Frontal cortex (tissue), 4 donors: ENCODE data around the gene GNPTG. TPM values are rescaled to one million over a fixed set of nuclear protein-coding genes. Genes with fewer than 3 reads are reported as not detected.

Experiments used
- DNase-seq, 2 donors: peaks; one replicate each; pipeline ENCODE4 v3.0.0; 2012; ENCODE audit warnings: low spot score in 2 of 2
- FAIRE-seq: peaks from 2 replicates; lab custom pipeline; 2012; peaks lifted over from hg19 to GRCh38; lab: Jason Lieb, UNC
- total RNA-seq: library from RNA; depleted of rRNA; stranded (reverse); fragments of >200 nt; gene quantifications from one replicate; pipeline ENCODE4 v1.2.3, GENCODE V29; 2014
- donor health status: control.
- donor health status: control.
- donor health status: control.

GNPTG gene
- total RNA-seq, 1 donor from 2014 or later = 17.9 TPM

- FAIRE-seq = no peak
- DNase-seq = no peak
Measured at GRCh38 chr16:1343428-1344242, 8.1 kb upstream of the GNPTG start.

GRCh38 chr16:1344499-1344898 is 7.2 kb upstream of the GNPTG start:
- FAIRE-seq = no peak
- DNase-seq = no peak

DNA sequence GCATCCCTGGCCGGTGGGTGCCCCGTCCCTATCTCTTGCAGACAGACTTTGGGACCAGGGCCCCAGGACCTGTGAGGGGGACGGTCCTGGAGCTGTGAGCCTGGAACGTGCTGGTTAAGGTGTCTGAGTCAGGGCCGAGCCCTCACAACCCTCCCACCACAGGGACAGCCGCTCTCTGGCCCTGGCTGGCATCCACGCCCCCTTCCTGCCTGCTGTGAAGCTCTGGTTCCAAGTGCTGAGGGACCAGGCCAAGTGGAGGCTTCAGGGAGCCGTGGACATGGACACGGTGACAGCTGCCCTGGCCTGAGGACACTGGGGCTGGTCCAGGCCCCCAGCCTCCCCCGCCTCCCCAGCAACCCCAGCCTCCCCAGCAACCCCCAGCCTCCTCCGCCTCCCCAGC is 6.6 kb upstream of the GNPTG start:
- FAIRE-seq (no peak), DNase-seq (no peak)

- no peak for FAIRE-seq
Measured at GRCh38 chr16:1345651-1346421, 5.9 kb upstream of the GNPTG start.

GRCh38 chr16:1346422-1347285 is 5.1 kb upstream of the GNPTG start:
- no peak for DNase-seq
- FAIRE-seq = no peak

More at GRCh38 chr16:1345651-1346421, 5.9 kb upstream of the GNPTG start:
- DNase-seq = no peak

DNA sequence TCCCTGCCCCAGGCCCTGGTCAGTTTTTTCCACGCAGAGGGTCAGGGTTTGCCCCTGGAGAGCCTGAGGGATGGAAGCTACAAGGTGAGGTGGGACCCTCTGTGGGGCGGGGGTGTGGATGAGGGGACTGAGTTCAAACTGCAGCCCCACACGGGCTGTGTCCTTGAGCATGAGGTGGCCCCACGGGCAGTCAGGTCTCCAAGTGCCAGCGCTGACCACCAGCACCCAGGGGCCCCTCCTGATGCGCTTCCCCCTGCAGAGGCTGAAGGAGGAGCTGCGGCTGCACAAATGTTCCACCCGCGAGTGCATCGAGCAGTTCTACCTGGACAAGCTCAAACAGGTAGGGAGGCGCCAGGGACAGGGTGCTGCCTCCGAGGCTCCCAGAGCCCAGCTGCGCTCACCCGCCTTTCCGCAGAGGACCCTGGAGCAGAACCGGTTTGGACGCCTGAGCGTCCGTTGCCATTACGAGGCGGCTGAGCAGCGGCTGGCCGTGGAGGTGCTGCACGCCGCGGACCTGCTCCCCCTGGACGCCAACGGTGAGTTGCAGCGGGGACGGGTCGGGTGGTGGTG is 4.4 kb upstream of the GNPTG start:
- no peak for DNase-seq
- FAIRE-seq = no peak

- no peak for DNase-seq
- no peak for FAIRE-seq
Measured at GRCh38 chr16:1347962-1348361, 3.8 kb upstream of the GNPTG start.

DNA sequence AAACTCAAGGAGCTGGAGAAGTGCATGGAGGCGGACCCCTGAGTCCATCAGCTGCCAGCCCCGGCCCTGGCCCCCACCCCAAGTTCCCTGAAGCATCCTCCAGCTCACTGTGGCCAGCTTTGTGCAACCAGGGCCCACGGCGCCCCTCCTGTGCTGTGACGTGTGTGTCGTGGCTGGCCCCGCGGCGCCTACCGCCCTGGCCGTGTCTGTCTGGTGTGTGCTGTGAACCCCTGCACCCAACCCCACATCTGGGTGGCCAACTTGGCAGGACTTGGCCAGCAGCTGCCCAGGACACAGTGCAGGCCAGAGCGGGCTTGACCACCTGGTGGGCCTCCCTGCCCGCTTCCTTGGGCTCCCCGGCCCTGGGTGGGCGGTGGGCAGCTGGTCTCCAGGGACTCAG is 3.3 kb upstream of the GNPTG start:
- DNase-seq = no peak
- no peak for FAIRE-seq

DNA sequence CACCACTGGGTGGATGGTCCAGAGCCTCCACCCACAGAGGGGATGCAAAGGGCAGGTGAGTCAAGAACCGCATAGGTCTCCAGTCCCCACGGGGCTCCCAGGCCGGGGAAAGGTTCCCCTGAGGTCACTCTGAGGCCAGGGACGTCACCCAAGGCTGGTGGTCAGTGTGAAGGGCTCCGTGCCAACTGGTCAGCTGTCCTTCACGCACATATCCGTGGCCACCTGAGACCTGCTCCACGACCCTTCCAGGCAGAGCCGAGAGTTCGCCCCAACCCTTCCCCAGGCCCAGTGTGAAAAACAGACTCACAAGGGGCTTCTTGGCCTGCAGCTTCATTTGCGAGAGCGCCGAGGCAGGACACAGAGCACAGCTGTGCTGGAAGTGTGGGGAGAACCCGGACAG is 2.8 kb upstream of the GNPTG start:
- FAIRE-seq (no peak), DNase-seq (no peak)

DNA sequence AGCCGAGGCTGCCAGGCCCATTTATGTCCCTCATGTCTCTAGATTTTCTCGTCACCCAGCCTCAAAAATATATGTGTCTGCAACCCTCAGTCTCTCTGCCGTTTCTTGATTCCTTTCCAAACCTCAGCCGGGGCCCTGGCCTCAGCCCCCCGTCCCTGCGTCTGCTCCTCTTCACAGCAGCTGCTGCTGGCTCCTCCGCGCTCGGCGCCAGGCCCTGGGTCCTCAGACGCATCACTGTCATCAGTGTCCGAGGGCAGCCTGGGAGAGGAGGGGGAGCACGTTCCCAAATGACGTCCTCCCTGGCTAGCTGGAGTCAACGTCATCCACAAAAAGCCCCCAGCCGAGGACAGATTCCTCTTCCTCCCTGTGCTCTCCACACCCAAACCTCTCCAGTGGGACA is 2.4 kb upstream of the GNPTG start:
- DNase-seq (no peak), FAIRE-seq (no peak)

DNA sequence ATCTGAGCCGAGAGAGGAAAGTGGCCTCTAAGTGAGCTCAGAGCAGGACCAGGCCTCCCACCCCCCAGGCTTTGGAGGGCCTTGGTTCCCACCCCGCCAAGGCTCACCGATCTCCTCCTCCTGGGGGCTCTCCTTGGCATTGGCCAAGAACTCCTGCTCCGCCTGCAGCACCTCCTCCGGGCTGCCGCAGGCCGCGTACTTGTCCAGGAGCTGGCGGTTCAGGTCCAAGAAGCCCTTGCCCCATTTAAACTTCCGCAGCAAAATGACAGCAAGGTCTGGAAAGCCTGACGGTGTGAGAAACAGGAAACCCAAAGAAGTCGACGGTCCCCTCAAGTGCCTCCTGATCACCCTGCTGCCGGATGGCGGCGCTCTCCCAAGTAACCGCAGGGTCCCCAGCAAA is 1.8 kb upstream of the GNPTG start:
- DNase-seq (no peak), FAIRE-seq (no peak)

- DNase-seq (no peak), FAIRE-seq (no peak)
Measured at GRCh38 chr16:1350691-1351090, 1.0 kb upstream of the GNPTG start.

GRCh38 chr16:1351215-1351581 is 533 bp upstream of the GNPTG start:
- DNase-seq (no peak), FAIRE-seq (no peak)

- FAIRE-seq = no peak
- no peak for DNase-seq
Measured at GRCh38 chr16:1354815-1355540, 3.2 kb downstream of the GNPTG start.

- no peak for DNase-seq
- no peak for FAIRE-seq
Measured at GRCh38 chr16:1355591-1355990, 3.9 kb downstream of the GNPTG start.

- DNase-seq (no peak), FAIRE-seq (no peak)
Measured at GRCh38 chr16:1356061-1356900, 4.5 kb downstream of the GNPTG start.

DNA sequence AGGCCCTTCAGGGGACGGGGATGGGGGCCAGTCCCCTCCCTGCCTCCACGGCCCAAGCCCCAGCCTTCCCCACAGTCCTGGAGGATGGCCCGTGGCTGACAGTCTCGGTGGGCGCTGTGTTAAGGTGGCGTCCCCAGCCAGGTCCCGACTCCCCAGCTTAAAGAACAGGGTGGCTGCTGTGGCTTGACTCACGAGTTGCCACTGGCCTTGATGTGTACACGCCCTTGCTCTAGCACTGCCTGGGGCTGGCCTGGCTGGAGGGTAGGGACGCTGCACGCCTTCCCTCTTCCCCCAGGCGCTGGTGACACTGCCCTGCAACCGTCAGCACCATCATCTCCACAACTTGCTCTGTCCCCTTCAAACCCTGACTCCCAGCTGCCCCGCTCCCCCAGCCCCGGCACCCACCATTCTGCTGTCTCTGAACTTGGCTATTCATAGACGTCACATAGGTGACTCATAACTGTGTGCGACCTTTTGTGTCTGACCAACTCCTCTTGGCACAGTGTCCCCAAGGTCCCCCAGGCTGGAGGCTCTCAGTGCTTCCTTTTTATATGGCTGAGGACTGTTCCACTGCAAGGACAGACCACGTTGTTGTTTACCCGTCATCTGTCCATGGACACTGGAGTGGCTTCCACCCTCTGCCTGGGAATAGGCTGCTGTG is 6.3 kb downstream of the GNPTG start:
- DNase-seq (no peak), FAIRE-seq (no peak)

GRCh38 chr16:1361685-1362360 is 10.1 kb downstream of the GNPTG start:
- DNase-seq (no peak), FAIRE-seq (no peak)
